PC-3 (cell line): ENCODE results near the gene ANKRD10. TPM values are rescaled to one million over a fixed set of nuclear protein-coding genes. Genes with fewer than 3 reads are reported as not detected.

ENCODE experiments used
- ATAC-seq: fragments of 200-7000 bp; cut with Tn5 transposase; 2 replicates; pipeline ENCODE4 v1.9.1; 2020; ENCODE audit warnings: mild to moderate bottlenecking, moderate library complexity
- BruUV-seq: library from RNA; stranded (reverse); fragments of 400-500 nt; replicated peaks from 2 replicates; lab custom pipeline; 2021; lab: Mats Ljungman, UMichigan
- CTCF ChIA-PET: fragments of 300-600 bp; sonication (Branson Sonifier 250); formaldehyde crosslinking; loops from one replicate; lab custom pipeline; 2022; ENCODE audit warnings: antibody characterized with exemption; lab: Charles Lee
- POLR2A ChIA-PET: fragments of 300-600 bp; sonication (Branson Sonifier 250); formaldehyde crosslinking; loops from one replicate; lab custom pipeline; 2022; ENCODE audit warnings: antibody characterized with exemption; ENCODE audit not compliant: unreplicated experiment; lab: Charles Lee
- DNase-seq: peaks from one replicate; pipeline ENCODE4 v3.0.0-alpha.2; 2015
- H2AFZ ChIP-seq: fragments of 300-600 bp; sonication (generic); 2 replicates; pipeline ENCODE4 v1.6.0; 2016; ENCODE audit warnings: antibody characterized with exemption, low read length
- H3F3A ChIP-seq: fragments of 300-600 bp; sonication (generic); one replicate; pipeline ENCODE4 v1.6.0; 2017; ENCODE audit warnings: antibody characterized with exemption, low read length, control low read depth, mild to moderate bottlenecking; ENCODE audit not compliant: unreplicated experiment
- H3K27ac ChIP-seq: fragments of 300-600 bp; sonication (generic); 2 replicates; pipeline ENCODE4 v1.5.1; 2016; ENCODE audit warnings: mild to moderate bottlenecking, low read length
- H3K27me3 ChIP-seq: fragments of 300-600 bp; sonication (generic); 2 replicates; pipeline ENCODE4 v1.6.1; 2016; ENCODE audit warnings: low read length, mixed read lengths
- H3K36me3 ChIP-seq: fragments of 300-600 bp; sonication (generic); 2 replicates; pipeline ENCODE4 v1.6.1; 2016; ENCODE audit warnings: low read depth, mixed run types, low read length, mixed read lengths
- H3K4me1 ChIP-seq: fragments of 300-600 bp; sonication (generic); 2 replicates; pipeline ENCODE4 v1.5.1; 2016; ENCODE audit warnings: low read length; ENCODE audit not compliant: insufficient read depth
- H3K4me2 ChIP-seq: fragments of 300-600 bp; sonication (generic); 2 replicates; pipeline ENCODE4 v1.6.0; 2016; ENCODE audit warnings: low read length
- H3K4me3 ChIP-seq: fragments of 300-600 bp; sonication (generic); 2 replicates; pipeline ENCODE4 v1.5.1; 2016; ENCODE audit warnings: mild to moderate bottlenecking, low read length, mixed read lengths
- H3K79me2 ChIP-seq: fragments of 300-600 bp; sonication (generic); 2 replicates; pipeline ENCODE4 v1.6.1; 2017; ENCODE audit warnings: low read length, mixed read lengths
- H3K9ac ChIP-seq: fragments of 300-600 bp; sonication (generic); 2 replicates; pipeline ENCODE4 v1.6.0; 2016; ENCODE audit warnings: mild to moderate bottlenecking, low read length
- H3K9me2 ChIP-seq: fragments of 300-600 bp; sonication (generic); replicated peaks from 2 replicates; pipeline ENCODE4 v1.6.1; 2016; ENCODE audit warnings: mixed run types, low read length, mixed read lengths
- H3K9me3 ChIP-seq: fragments of 300-600 bp; sonication (generic); 2 replicates; pipeline ENCODE4 v1.6.1; 2016; ENCODE audit warnings: low read length, mixed read lengths
- H4K20me1 ChIP-seq: fragments of 300-600 bp; sonication (generic); 2 replicates; pipeline ENCODE4 v1.6.1; 2016; ENCODE audit warnings: low read length, mixed read lengths
- CTCF ChIP-seq: fragments of 300-600 bp; sonication (generic); conservative IDR thresholded peaks from 2 replicates; pipeline ENCODE4 v1.5.1; 2017; ENCODE audit warnings: antibody characterized with exemption, low read depth, mild to moderate bottlenecking, low read length
- EZH2 ChIP-seq: fragments of 300-600 bp; sonication (generic); IDR thresholded peaks from one replicate; pipeline ENCODE4 v1.6.1; 2017; ENCODE audit warnings: antibody characterized with exemption, mild to moderate bottlenecking, low read length; ENCODE audit not compliant: unreplicated experiment
- EZH2phosphoT487 ChIP-seq: fragments of 300-600 bp; sonication (generic); IDR thresholded peaks from 2 replicates; pipeline ENCODE4 v1.6.1; 2018; ENCODE audit warnings: mild to moderate bottlenecking, antibody characterized with exemption, low read length, borderline replicate concordance
- intact Hi-C: fragments of 100-400 bp; cut with micrococcal nuclease; formaldehyde crosslinking; loops from 2 replicates; pipeline ENCODE4 v1.9.0; 2023
- total RNA-seq: library from RNA; depleted of rRNA; stranded (reverse); fragments of >200 nt; gene quantifications from 2 replicates; pipeline ENCODE4 v1.2.3, GENCODE V29; 2014

The ANKRD10 gene
- total RNA-seq, 1 experiment from 2014 or later = 60.2 TPM

GRCh38 chr13:110907951-110908898 is 6.6 kb downstream of the ANKRD10 start:
- H3K27ac ChIP-seq = peak overlapping the region; percentile 95
- H4K20me1 ChIP-seq = peaks cover 48% of the 10 kb centered on the region
- DNase-seq (peak; percentile 94), ATAC-seq (peak; percentile 90)
- CTCF ChIA-PET = no interaction called here
- peak overlapping the region; percentile 76 for H3K4me2 ChIP-seq
- intact Hi-C loops = no loop called here
- POLR2A ChIA-PET = interaction anchor here (0.5 kb wide), 2 partner anchors 97 to 193 kb away, joined by 3 to 4 read pairs; no protein-coding TSS in a partner anchor
- peak overlapping the region; percentile 64 for H3K9ac ChIP-seq
- peaks cover 95% of the 10 kb centered on the region for H3K79me2 ChIP-seq
- no peaks in the 10 kb centered on the region for H3K9me2 ChIP-seq
- peaks cover 3% of the 10 kb centered on the region for H3F3A ChIP-seq
- H3K27me3 ChIP-seq = no peaks in the 10 kb centered on the region
- no peak overlapping the region for H2AFZ ChIP-seq
- H3K9me3 ChIP-seq = no peaks in the 10 kb centered on the region
- no peak for TF ChIP-seq CTCF
- no peak for TF ChIP-seq EZH2
- no peak for TF ChIP-seq EZH2phosphoT487
- H3K36me3 ChIP-seq = peaks cover 48% of the 10 kb centered on the region
- no TSS peak for BruUV-seq
- H3K4me1 ChIP-seq = peaks cover 53% of the 10 kb centered on the region
- H3K4me3 ChIP-seq = peak overlapping the region; percentile 44; the same call in 1 of the 2 replicates

DNA sequence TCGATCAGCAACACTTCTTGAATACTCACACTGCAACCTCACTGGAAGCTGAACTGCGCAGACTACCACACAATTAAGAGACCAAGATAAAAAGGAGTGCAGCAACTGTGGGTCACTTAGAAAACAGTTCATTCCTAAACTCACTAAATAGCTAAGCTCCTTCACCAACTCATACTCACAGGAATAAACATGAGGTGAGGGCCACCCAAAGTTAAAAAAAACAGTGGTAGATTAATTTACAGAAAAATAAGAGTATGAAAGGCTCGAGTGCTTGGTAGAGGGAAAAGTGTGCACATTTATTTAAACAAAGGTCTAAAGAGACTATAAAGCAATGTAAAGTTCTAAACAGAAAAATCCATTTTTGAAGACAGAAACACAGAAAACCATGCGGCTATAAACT is 7.6 kb downstream of the ANKRD10 start:
- no TSS peak for BruUV-seq
- Histone ChIP-seq H3K27ac (peak overlapping the region; percentile 95), H2AFZ (no peak overlapping the region), H4K20me1 (peaks cover 39% of the 10 kb centered on the region), H3K4me3 (no peak overlapping the region), H3K9me2 (no peaks in the 10 kb centered on the region), H3K4me1 (peaks cover 47% of the 10 kb centered on the region), H3K36me3 (peaks cover 48% of the 10 kb centered on the region), H3K79me2 (peaks cover 92% of the 10 kb centered on the region), H3K27me3 (no peaks in the 10 kb centered on the region), H3K9me3 (no peaks in the 10 kb centered on the region), H3K4me2 (peak overlapping the region; percentile 76), H3F3A (peaks cover 3% of the 10 kb centered on the region), H3K9ac (peak overlapping the region; percentile 64)
- no peak for DNase-seq
- ATAC-seq = no peak
- CTCF ChIA-PET = no interaction called here
- POLR2A ChIA-PET = no interaction called here
- no peak for TF ChIP-seq EZH2phosphoT487
- no peak for TF ChIP-seq CTCF
- TF ChIP-seq EZH2 = no peak
- intact Hi-C loops = no loop called here

GRCh38 chr13:110904748-110905147 is 10.1 kb downstream of the ANKRD10 start:
- Histone ChIP-seq H2AFZ (no peak overlapping the region), H3K27ac (no peak overlapping the region), H3K9me2 (no peaks in the 10 kb centered on the region), H4K20me1 (peaks cover 21% of the 10 kb centered on the region; the same call in 1 of the 2 replicates), H3K36me3 (peaks cover 50% of the 10 kb centered on the region), H3K4me3 (no peak overlapping the region), H3K4me1 (peaks cover 25% of the 10 kb centered on the region), H3K9ac (no peak overlapping the region), H3F3A (peaks cover 3% of the 10 kb centered on the region), H3K27me3 (no peaks in the 10 kb centered on the region), H3K79me2 (peaks cover 73% of the 10 kb centered on the region), H3K4me2 (no peak overlapping the region), H3K9me3 (no peaks in the 10 kb centered on the region)
- DNase-seq (no peak), ATAC-seq (no peak)
- ChIA-PET CTCF (no interaction called here), POLR2A (no interaction called here)
- intact Hi-C loops = no loop called here
- no TSS peak for BruUV-seq
- TF ChIP-seq EZH2phosphoT487 = no peak
- no peak for TF ChIP-seq EZH2
- no peak for TF ChIP-seq CTCF
